NCI-H526 (cell line): Measurements from ENCODE around the gene CCDC7.
"Not testable (repeated sequence)": the region's sequence is repeated elsewhere in the genome, so short reads cannot be mapped to it uniquely, and the experiment has no call there.

ENCODE experiments used
- DNase-seq, 2 experiments: peaks; one replicate each; lab custom pipeline; 2025; lab: John Stamatoyannopoulos, UW

The CCDC7 gene

DNA sequence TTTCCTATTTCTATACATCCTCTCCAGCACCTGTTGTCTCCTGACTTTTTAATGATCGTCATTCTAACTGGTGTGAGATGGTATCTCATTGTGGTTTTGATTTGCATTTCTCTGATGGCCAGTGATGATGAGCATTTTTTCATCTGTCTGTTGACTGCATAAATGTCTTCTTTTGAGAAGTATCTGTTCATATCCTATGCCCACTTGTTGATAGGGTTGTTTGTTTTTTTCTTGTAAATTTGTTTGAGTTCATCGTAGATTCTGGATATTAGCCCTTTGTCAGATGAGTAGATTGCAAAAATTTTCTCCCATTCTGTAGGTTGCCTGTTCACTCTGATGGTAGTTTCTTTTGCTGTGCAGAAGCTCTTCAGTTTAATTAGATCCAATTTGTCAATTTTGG, 253.7 kb downstream of the CCDC7 start:
- not testable (repeated sequence) for DNase-seq

DNA sequence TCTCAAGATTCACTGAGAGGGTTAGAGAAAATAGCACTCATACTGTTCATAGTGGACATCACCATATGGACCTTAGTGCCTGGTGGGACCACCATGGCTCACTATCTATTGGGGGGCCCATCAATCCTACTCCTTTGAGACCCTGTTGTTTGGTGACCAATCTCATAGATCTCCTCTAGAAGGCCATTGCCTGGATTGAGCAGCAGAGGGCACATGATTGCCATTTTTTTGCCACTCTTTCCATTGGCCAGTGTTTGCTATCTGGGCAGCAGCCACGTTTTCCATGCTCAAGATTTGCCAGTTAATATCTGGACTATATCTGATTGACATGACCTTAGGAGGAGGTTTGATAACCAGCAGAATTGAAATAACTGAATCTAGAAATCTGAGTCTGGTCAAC, 267.6 kb downstream of the CCDC7 start:
- no peak for DNase-seq

DNA sequence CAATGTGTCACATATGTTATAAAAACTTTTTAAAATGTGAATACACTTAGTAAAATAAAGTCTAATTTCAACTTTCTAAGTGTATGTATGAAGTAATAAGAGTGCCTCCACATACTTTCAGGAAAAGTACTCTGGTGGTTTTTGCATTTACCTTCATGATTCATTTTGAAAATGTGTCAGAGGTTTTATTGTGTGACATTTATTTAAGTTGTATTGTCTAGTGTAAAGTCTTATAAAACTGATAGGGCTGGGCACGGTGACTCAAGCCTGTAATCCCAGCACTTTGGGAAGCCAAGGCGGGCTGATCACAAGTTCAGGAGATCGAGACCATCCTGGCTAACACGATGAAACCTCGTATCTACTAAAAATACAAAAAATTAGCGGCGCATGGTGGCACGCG, 285.6 kb downstream of the CCDC7 start:
- DNase-seq, result no peak

DNA sequence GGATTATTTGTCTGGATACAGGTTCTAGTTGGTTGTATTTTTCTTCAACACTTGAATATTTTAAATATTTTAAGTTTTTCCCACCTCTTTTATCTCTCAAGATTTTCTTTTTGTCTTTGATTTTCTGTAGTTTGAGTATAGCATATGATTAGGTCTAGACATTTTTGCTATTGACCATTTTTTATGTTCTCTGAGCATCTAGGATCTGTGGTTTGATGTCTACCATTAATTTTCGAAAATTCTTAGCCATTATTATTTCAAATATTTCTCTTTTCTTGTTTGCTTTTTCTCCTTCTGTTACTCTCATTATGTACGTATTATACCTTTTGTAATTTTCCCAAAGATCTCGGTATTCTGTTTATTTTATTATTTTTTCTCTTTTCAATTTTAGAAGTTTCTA, 293.0 kb downstream of the CCDC7 start:
- DNase-seq, result no peak

DNA sequence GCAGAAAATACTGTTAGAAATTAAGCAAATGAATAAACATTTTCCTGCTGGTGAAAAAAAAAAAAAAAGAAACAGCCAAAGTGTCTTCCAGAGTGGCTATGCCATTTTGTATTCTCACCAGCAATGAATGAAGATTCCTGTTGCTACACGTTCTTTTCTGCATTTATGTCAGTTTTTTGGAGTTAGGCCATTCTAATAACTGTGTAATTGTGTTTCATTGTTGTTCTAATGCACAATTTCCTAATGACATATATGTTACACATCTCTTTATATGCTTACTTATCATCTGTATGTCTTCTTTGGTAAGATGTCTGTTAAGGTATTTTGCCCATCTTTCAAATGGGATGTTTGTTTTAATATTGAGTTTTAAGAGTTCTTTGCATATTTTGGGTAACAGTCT, 298.4 kb downstream of the CCDC7 start:
- DNase-seq, result no peak

DNA sequence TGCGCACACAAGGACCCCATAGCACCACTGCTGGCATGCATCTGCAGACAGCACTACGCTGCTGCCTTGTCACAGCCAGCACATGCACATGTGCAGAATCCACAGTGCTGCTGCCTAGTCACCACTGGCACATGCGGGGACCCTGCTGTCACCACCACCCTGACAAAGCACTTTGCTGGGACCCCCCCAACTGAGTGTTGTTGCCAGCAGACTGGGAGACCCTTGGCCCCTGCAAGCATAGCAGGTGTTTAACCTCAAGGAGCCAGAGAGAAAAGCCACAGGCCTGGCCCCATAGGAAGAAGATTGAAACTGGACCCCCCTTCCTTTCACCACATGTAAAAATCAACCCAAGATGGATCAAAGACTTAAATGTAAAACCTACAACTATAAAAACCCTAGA, 300.9 kb downstream of the CCDC7 start:
- DNase-seq, result no peak

DNA sequence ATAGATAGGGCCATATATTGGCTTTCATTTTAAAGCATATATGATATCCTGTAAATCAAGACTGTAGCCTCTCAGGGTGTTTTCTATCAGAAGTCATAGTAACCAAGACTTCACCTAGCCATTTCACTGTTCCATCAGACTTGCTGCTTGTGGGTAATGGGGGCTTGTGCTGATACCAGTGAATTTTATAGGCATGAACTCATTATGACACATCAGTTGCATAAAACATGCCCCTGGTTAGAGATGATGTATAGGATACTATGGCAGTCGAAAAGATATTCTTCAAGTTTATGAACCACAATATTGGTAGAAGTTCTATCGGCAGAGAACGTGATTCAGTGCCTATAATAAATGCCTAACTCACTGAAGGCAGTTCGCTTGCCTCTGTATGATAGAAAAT, 305.6 kb downstream of the CCDC7 start:
- no peak for DNase-seq

DNA sequence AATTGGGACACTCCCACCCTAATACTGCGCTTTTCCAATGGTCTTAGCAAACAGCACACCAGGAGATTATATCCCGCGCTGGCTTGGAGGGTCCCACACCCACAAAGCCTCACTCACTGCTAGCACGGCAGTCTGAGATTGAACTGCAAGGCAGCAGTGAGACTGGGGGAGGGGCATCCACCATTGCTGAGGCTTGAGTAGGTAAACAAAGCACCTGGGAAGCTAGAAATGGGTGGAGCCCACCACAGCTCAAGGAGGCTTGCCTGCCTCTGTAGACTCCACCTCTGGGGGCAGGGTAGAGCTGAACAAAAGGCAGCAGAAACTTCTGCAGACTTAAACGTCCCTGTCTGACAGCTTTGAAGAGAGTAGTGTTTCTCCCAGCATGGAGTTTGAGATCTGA, 309.0 kb downstream of the CCDC7 start:
- not testable (repeated sequence) for DNase-seq

DNA sequence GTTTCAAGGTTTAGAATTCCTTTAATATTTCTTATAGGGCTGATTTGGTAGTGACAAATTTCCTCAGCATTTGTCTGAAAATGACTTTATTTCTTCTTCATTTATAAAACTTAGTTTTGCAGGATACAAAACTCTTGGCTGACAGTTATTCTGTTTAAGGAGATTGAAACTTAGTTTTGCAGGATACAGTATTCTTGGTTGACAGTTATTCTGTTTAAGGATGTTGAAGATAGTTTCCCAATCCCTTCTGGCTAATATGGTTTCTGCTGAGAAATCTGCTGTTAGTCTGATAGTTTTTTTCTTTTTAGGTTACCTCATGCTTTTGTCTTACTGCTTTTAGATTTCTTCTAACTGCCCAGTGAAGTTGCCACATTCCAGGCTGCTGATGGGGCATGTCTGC, 325.3 kb downstream of the CCDC7 start:
- DNase-seq, result no peak

DNA sequence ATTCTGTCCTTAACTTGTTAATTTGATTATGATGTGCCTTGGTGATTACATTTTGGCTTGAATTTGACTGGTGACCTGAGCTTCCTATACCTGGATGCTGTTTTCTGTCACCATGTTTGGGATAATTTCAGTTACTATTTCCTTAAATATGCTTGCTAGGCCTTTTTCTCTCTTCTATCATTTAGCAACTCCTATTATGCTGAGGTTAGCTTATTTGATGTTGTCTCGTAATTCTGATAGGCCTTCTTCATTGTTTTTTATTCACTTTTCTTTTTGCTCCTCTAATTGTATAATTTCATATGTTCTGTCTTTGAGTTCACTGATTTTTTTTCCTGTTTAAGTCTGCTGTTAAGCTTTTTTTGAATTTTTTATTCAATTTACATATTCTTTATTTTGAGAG, 327.2 kb downstream of the CCDC7 start:
- DNase-seq, result no peak

DNA sequence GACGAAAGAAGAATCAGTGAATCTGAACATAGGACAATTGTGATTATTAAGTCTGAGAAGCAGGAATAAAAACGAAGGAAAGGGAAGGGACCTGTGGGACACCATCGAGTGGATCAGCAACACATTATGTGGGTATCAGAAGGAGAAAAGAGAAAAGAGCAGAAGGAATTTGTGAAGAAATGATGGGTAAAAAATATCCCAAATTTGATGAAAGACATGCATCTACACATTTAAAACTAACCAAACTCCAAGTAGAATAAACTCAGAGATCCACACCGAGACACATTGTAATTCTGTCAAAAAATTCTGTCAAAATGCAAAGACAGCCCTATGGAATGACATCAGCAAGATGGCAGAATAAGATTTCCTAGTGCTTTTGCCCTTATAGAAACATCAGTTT, 341.0 kb downstream of the CCDC7 start:
- DNase-seq, result no peak

DNA sequence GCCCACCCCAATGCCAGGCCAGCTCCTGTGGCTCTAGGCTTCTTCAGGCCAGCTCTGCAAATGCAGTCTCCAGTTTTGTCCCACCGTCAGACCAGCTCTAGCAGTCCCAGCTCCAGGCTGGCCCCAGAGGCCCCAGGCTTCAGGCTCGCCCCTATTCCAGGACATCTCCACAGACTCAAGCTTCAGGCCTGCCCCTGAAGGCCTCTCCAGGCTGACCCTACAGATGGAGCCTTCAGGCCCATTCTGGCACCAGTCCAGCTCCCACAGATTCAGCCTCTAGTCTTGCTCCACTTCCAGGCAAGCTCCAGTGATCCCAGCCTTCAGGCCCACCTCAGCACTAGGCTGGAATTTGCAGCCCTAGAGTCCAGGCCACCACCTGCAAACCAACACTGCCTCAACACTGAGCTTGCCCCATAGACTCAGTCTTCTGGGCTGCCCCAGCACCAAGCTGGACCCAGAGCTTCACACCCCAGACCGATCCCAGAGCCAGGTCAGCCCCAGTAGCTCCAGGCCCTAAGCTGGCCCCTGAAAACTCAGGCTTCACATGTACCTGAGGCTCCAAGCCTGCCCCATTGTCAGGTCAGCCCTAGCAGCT, 341.8 kb downstream of the CCDC7 start:
- DNase-seq, result no peak

DNA sequence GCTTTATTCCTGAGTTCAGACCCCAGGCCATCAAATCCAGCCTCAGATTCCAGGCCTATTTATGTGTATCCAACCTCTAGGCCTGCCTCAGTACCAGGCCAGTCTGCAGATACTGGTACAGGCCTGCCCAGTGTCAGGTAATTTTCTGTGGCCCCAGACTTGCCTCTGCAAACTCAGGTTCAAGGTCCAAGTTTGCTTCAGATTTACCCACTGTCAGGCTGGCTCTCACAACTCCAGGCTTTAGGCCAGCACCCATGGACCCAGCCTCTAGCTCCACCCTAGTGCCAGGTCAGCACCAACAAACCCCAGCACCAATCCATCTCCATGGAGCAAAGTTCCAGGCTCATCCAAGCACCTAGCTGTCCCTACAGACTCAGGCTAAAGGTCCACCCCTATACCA, 342.4 kb downstream of the CCDC7 start:
- DNase-seq, result no peak

DNA sequence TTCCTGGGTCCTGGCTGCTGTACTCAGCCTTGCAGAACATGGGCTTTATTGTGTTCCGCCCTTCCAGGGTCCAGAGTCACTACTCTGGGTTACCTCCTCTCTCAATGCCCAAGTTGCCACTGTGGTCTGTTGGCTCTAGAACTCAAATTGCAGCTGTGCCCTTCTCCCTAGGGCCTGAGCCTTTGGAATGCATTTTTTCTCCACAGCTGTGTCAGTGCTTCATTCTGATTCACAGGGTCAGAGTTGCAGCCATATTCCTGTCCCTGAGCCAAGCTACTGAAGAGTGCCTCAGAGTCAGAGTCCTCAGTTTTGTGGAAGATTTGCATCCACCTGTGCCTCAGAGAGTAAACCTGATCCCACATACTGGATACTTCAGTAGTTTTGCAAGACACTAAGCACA, 344.5 kb downstream of the CCDC7 start:
- DNase-seq, result no peak

DNA sequence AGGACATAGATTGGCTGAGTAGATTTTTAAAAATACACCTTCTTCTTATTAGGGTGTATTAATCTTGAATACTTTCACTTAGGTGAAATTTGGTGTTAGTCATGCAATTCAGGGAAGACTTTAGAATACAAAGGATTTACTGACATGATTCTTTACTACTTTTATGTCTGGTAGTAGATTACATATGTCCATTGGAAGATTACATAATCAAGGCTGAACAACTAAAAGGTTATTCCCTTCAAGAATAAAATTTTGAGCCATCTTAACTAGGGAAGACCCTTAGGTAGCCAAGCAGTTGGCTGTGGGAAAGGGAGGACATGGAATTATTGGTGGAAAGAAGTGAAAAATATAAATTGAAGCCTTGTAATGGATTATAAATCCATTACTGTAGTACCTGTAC, 347.1 kb downstream of the CCDC7 start:
- no peak for DNase-seq

DNA sequence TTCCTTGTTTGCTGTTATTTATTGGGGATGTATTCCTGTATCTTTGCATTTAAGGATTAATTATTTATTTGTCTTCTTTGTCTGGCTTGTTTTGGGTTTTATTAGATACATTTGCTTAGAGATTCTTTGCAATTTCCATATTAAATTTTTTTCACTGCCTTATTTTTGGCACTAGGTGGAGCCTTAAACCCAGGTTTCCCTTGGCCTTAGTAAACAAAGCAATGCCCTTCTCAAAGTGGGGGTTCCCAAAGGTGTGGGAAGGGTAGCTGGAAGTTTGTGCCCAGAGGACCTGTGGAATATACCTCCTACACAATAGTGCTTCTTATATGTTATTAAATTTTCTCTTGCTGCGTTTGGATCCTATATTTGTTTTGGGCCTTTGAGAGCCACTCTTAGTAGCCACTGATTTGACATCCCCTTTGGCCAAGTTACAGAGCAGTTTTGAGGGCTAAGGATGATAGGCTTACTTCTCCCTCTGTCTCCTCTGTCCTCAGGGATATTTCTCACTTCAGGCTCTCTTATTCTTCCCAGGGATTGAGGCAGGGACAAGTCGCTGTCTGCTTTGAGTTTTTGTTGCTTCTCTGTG, 349.8 kb downstream of the CCDC7 start:
- DNase-seq, result peak; percentile 2 to 50

DNA sequence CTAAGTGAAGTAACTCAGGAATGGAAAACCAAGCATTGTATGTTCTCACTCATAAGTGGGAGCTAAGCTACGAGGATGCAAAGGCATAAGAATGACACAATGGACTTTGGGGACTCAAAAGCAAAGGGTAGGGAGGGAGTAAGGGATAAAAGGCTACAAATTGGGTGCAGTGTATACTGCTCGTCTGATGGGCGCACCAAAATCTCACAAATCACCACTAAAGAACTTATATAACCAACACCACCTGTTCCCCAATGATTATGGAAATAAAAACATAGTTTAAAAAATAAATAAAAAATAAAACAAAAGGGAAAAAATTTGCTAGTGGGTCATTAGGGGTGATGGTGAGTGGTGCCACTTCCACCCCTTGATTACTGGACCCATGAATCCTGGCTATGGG, 351.5 kb downstream of the CCDC7 start:
- DNase-seq, result not testable (repeated sequence)

DNA sequence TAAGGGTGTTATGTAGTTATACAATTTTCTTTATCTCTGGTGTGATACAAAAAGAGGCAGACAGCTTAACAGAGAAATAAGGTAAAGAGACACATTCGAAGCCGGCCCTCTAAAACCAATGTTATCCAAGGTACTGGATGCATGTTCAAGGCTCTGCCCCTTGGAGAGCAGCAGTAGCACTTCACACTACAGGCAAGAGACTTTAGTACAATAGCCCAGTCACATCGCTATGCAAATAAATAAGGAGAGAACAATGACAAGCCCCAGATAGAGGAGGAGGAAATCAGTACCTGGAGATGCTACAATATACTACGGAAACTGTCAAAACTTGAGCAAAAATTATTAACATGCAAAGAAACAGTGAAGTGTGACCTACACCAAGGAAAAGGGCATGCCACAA, 401.0 kb downstream of the CCDC7 start:
- DNase-seq, result peak; percentile 19 to 37

DNA sequence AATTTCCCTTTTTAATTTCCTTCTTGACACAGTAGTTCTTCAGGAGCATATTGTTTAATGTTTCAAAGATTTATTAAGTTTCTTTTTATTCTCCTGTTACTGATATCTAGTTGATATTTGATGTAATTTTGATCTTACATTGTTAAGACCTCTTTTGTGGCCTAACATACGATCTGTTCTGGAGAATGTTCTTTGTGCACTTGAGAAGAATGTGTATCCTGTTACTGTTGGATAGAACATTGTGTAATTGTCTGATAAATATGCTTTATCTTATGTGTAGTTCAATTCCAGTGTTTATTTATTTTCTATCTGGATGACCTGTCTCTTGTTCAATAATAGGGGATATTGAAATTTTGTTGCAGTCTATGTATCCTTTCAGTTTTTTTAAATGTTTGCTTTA, 405.4 kb downstream of the CCDC7 start:
- DNase-seq, result no peak

DNA sequence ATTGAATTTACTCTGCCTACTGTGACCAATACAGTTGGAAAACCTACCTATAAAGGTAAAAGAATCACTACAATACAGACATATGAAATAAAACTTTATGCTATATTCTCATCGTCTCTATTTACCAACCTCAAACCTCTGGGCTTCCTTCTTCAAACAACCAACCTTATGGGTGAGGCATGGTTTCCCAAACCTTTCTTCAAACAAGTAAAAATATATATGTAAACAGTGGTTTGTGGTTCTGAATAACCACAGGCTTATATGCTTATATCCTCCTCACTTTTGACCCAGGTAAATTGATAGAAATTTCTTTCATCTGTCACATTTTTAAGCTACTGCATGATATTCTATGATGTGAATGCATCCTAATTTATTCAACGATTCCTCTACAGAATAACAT, 408.5 kb downstream of the CCDC7 start:
- no peak for DNase-seq

DNA sequence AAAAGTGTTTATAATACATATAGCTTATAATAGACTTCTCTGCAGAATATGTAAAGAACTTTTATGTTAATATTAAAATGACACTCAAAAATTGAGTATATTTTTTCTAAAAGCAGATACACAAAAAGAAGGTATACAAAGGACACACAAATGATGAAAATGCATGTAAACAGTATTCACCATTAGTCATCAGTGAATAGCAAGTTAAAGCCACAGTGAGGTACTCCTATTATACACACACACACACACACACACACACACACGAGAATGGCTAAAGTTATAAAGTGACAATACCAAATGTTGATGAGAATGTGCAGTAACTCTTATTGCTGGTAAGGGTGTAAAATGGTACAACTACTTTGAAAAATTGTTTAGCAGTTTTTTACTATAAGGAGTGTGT, 419.2 kb downstream of the CCDC7 start:
- DNase-seq, result no peak

DNA sequence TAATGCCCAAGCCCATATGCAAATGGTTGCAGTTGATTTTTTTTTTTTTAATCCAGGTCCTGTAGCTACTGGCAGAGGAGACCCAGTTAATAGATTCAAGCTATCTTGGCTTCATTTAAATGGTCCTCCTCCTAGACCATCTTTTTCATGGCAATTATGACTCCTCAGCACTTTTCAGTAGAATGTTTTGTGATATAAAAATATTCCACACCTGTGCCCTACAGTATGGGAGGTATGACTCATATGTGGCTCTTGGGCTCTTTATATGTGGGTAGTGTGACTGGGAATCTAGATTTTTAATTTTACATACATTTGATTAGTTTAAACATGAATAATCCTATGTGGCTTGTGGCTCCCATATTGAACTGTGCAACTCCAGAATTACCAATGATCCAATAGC, 432.0 kb downstream of the CCDC7 start:
- peak in 1 of 2 experiments; percentile 63 for DNase-seq

DNA sequence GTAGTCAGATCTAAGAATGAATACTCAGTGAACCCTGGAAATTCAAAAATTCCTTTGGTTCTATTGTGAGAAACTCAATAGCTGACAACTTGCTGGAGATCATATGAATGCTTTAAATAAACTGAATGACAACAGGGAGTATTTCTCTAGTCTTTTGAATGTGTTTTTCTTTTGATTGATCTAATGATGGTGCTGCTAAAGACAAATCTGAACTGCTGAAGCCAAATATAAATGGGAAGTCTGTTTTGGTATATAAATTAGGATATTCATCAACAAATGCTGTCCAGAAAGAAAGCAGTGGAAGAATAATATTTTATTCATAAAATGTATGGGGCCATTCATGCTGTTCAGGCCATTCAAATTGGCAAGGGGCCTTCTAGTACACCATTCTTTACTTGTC, 432.7 kb downstream of the CCDC7 start:
- no peak for DNase-seq

DNA sequence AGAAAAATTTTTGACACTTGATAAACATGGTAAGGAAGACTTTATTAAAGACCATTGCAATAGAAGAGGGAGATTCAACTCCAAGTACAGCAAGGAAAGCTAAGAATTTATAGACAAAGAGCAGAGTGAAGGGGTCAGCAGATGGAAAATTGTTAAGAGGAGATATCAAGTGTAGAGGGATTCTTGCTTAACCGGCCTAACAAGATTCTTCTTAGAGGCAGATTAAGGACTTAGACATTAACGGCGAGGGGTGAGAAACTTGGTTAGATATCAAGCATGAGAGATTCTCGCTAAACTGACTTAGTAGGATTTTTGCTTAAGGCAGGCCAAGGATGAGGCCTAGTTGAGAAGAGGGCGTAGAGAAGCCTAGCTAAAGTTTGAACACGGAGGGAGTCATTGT, 436.1 kb downstream of the CCDC7 start:
- no peak for DNase-seq

DNA sequence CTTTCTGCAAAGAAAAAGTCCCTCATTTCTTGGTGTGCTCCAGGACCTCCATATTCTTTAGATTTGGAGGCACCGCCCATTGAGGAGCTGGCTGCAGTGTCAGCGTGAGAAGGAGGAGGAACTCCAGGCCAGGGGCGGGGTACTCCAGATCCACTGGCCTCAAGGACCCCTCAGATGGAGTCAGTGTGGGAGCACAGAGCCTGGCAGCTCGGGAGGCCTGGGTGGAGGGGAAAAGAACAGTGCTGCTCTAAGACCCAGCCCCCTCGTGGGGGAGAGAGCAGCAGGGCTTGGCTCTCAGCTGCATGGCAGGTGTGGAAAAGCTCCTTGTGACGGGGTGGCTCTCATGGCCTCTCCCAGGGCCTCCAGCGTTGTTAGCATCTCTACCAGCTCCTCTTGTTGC, 441.5 kb downstream of the CCDC7 start:
- no peak for DNase-seq
